Osteoblast (primary cell): ENCODE results near the gene MOBP. TPM values are rescaled to one million over a fixed set of nuclear protein-coding genes. Genes with fewer than 3 reads are reported as not detected.
"Not testable (repeated sequence)": the region's sequence is repeated elsewhere in the genome, so short reads cannot be mapped to it uniquely, and the experiment has no call there.

ENCODE experiments used
- DNase-seq: peaks from one replicate; pipeline ENCODE4 v3.0.0; 2011; ENCODE audit warnings: low spot score, mixed read lengths; ENCODE audit not compliant: insufficient read length; ENCODE audit errors: missing footprints
- H2AFZ ChIP-seq: 2 replicates; pipeline ENCODE4 v1.6.0; 2011; ENCODE audit warnings: mild to moderate bottlenecking, low read length
- H3K27ac ChIP-seq: 2 replicates; pipeline ENCODE4 v1.5.1; 2011; ENCODE audit warnings: mild to moderate bottlenecking, low read depth, low read length, moderate library complexity
- H3K27me3 ChIP-seq: 2 replicates; pipeline ENCODE4 v1.6.0; 2012; ENCODE audit warnings: mild to moderate bottlenecking, control low read depth, inconsistent platforms, low read length, moderate library complexity; ENCODE audit not compliant: insufficient read depth
- H3K36me3 ChIP-seq: 2 replicates; pipeline ENCODE4 v1.5.1; 2011; ENCODE audit warnings: mild to moderate bottlenecking, low read length, control low read depth, moderate library complexity; ENCODE audit not compliant: insufficient read depth
- H3K4me1 ChIP-seq: 2 replicates; pipeline ENCODE4 v1.5.1; 2011; ENCODE audit warnings: mild to moderate bottlenecking, low read length, control low read depth, moderate library complexity; ENCODE audit not compliant: insufficient read depth
- H3K4me2 ChIP-seq: 2 replicates; pipeline ENCODE4 v1.6.0; 2011; ENCODE audit warnings: mild to moderate bottlenecking, low read length; ENCODE audit not compliant: insufficient read depth
- H3K4me3 ChIP-seq: fragments of 200-600 bp; sonication (generic); 3 replicates; pipeline ENCODE4 v1.5.1; 2012; ENCODE audit warnings: mild to moderate bottlenecking, low read length, inconsistent platforms; ENCODE audit not compliant: insufficient read depth
- H3K79me2 ChIP-seq: 2 replicates; pipeline ENCODE4 v1.6.0; 2012; ENCODE audit warnings: mild to moderate bottlenecking, low read length, control low read depth, inconsistent platforms; ENCODE audit not compliant: insufficient read depth
- H3K9me3 ChIP-seq: 2 replicates; pipeline ENCODE4 v1.5.1; 2011; ENCODE audit warnings: low read depth, low read length, control low read depth
- H4K20me1 ChIP-seq: 2 replicates; pipeline ENCODE4 v1.6.0; 2012; ENCODE audit warnings: mild to moderate bottlenecking, low read length, control low read depth; ENCODE audit not compliant: insufficient read depth
- total RNA-seq: library from RNA; depleted of rRNA; stranded (reverse); fragments of >200 nt; gene quantifications from 2 replicates; pipeline ENCODE4 v1.2.3, GENCODE V29; 2012
- TF ChIP-seq, protein P1 (sequence below): IDR thresholded peaks from 2 replicates; pipeline ENCODE4 v1.5.1; 2011; ENCODE audit warnings: mild to moderate bottlenecking, low read depth, low read length, moderate library complexity; ENCODE audit errors: extremely low read depth

Gene MOBP
- total RNA-seq, 1 donor, result not detected

DNA sequence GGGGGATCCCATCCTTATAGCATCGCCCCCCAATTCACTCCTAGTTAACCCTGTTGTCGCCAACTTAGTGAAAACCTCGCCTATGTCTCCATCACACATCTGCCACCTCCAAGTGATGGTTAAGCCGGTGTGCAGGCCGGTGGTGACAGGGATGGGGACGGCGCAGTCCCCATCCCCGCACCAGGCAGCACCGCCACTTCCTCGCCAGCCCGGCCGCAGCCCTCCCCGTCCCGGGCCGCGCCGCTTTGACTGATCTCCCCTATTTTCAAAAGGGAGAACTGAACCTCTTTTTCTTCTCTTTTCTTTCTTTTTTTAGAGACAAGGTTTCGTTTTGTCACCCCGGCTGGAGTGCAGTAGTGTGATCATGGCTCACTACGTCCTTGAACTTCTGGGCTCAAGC lies 11.3 kb upstream of the MOBP start:
- H3K27ac ChIP-seq, result no peak overlapping the region
- no peak overlapping the region for H2AFZ ChIP-seq

DNA sequence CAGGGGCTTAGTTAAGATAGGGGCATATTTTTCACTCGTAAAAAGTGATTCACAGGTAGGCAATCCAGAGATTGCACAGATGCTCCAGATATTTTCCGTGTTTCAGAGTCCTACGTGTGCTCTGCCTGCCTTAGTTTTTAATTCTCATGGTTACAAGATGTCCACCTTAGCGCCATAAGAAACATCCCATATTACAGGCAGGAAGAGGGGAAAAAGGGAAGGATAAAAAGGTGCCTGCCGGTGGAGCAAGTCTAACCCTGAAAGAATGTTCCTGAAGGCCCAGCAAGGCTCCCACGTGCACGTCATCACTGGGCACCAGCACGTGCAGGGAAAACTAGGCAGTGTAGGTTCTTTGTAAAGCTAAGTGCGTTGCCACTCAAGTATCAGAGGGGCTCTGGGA lies 10.1 kb upstream of the MOBP start:
- Histone ChIP-seq H3K36me3 (no peaks in the 10 kb centered on the region), H4K20me1 (no peaks in the 10 kb centered on the region), H3K4me2 (no peak overlapping the region), H3K4me3 (no peak overlapping the region), H3K27ac (no peak overlapping the region), H3K79me2 (no peaks in the 10 kb centered on the region), H3K9me3 (no peaks in the 10 kb centered on the region), H3K4me1 (no peaks in the 10 kb centered on the region), H2AFZ (no peak overlapping the region), H3K27me3 (no peaks in the 10 kb centered on the region)
- TF ChIP-seq, protein P1, sequence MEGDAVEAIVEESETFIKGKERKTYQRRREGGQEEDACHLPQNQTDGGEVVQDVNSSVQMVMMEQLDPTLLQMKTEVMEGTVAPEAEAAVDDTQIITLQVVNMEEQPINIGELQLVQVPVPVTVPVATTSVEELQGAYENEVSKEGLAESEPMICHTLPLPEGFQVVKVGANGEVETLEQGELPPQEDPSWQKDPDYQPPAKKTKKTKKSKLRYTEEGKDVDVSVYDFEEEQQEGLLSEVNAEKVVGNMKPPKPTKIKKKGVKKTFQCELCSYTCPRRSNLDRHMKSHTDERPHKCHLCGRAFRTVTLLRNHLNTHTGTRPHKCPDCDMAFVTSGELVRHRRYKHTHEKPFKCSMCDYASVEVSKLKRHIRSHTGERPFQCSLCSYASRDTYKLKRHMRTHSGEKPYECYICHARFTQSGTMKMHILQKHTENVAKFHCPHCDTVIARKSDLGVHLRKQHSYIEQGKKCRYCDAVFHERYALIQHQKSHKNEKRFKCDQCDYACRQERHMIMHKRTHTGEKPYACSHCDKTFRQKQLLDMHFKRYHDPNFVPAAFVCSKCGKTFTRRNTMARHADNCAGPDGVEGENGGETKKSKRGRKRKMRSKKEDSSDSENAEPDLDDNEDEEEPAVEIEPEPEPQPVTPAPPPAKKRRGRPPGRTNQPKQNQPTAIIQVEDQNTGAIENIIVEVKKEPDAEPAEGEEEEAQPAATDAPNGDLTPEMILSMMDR, result no peak
- no peak for DNase-seq

More for the DNA sequence above, 11.3 kb upstream of the MOBP start:
- Histone ChIP-seq H3K27me3 (no peaks in the 10 kb centered on the region), H4K20me1 (no peaks in the 10 kb centered on the region), H3K9me3 (no peaks in the 10 kb centered on the region), H3K4me3 (no peak overlapping the region), H3K79me2 (no peaks in the 10 kb centered on the region), H3K4me1 (no peaks in the 10 kb centered on the region), H3K36me3 (no peaks in the 10 kb centered on the region), H3K4me2 (no peak overlapping the region)
- TF ChIP-seq, protein P1, result no peak
- DNase-seq, result no peak

DNA sequence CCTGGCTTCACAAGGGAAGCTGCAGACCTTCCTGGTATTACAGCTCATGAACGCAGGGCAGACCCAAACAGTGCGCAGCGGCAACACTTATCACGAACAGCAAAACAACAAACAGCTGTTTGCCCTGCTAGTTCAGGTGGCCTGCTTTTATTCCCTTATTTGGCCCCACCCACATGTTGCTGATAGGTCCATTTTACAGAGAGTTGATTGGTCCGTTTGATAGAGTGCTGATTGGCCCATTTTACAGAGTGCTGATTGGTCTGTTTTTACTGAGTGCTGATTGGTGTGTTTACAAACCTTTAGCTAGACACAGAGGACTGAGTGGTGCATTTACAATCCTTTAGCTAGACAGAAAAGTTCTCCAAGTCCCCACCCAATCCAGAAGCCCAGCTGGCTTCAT lies 8.9 kb upstream of the MOBP start:
- H3K4me2 ChIP-seq, H3K27ac ChIP-seq, H3K9me3 ChIP-seq, H3K4me3 ChIP-seq, DNase-seq, H3K4me1 ChIP-seq, H2AFZ ChIP-seq, H3K79me2 ChIP-seq, H3K27me3 ChIP-seq, H4K20me1 ChIP-seq, H3K36me3 ChIP-seq: not testable (repeated sequence)

DNA sequence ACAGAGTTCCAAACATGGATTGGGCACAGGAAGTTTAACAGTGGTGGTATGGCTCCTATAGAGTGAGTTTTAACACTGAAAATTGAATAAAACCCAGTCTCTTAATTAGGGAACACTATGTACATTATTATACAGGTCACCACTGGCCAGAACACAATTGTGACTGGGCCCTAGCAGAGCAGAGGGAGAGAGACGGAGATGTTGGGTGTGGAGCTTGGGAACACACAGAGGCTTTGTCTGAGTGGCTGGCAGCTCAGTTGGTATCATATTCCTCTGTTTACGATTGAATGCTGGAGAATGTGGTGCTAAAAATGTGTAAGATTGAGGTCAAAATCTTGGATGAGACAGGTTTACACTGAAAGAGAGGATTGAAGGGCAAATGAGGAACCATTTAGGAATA lies 6.8 kb upstream of the MOBP start:
- no peaks in the 10 kb centered on the region for H3K9me3 ChIP-seq
- DNase-seq, result no peak
- no peaks in the 10 kb centered on the region for H3K4me1 ChIP-seq
- no peaks in the 10 kb centered on the region for H4K20me1 ChIP-seq
- TF ChIP-seq, protein P1, result no peak
- no peak overlapping the region for H2AFZ ChIP-seq
- no peak overlapping the region for H3K27ac ChIP-seq
- H3K4me2 ChIP-seq, result no peak overlapping the region
- H3K79me2 ChIP-seq, result no peaks in the 10 kb centered on the region
- H3K4me3 ChIP-seq, result no peak overlapping the region
- no peaks in the 10 kb centered on the region for H3K27me3 ChIP-seq
- no peaks in the 10 kb centered on the region for H3K36me3 ChIP-seq
